ENCODE measurements around the gene GPR146. TPM values are rescaled to one million over a fixed set of nuclear protein-coding genes. Genes with fewer than 3 reads are reported as not detected.

GPR146 gene
- total RNA-seq, 2 donors from 2014 or later = 0.66 to 0.75 TPM

- Mint-ChIP-seq H3K36me3 (ENCODE audit: low read depth) (peaks cover 17% of the 10 kb centered on the region), H3K27me3 (ENCODE audit: insufficient read depth) (no peaks in the 10 kb centered on the region), H3K9me3 (peaks cover 2% of the 10 kb centered on the region)
These were observed 49.7 kb downstream of the GPR146 start for GRCh38 chr7:1093916-1094508.

GRCh38 chr7:1094870-1095269, 50.5 kb downstream of the GPR146 start:
- Histone ChIP-seq H3K27ac (ENCODE audit: low read depth, low read length) (no peak overlapping the region), H3K4me3 (ENCODE audit: low read length) (no peak overlapping the region), H3K9me3 (ENCODE audit: control insufficient read depth, low read length) (no peaks in the 10 kb centered on the region), H3K27me3 (ENCODE audit: control insufficient read depth, insufficient read depth, low read length, poor library complexity, severe bottlenecking) (no peaks in the 10 kb centered on the region), H3K9ac (ENCODE audit: extremely low read depth, low read length, poor library complexity, severe bottlenecking) (no peak overlapping the region), H3K4me1 (ENCODE audit: control insufficient read depth, insufficient read depth, low read length) (peaks cover 3% of the 10 kb centered on the region), H3K36me3 (ENCODE audit: control insufficient read depth, insufficient read depth, low read length) (peaks cover 10% of the 10 kb centered on the region)
- H3K27me3 Mint-ChIP-seq (ENCODE audit: insufficient read depth) = no peaks in the 10 kb centered on the region
- no peaks in the 10 kb centered on the region for H3K4me1 Mint-ChIP-seq
- H3K36me3 Mint-ChIP-seq (ENCODE audit: low read depth) = peaks cover 17% of the 10 kb centered on the region
- peaks cover 2% of the 10 kb centered on the region for H3K9me3 Mint-ChIP-seq
- WGBS, 2 experiments (ENCODE audit: insufficient coverage in 1 of 2, insufficient read length in 1 of 2) = 95 to 97% methylated on average over 7 to 14 of the region's 14 CpGs
- H3K27ac Mint-ChIP-seq = peak overlapping the region; percentile 52
- DNase-seq = no peak
- TF ChIP-seq CTCF (conservative IDR thresholded peaks at IDR 0.05) = no peak
- H3K4me3 Mint-ChIP-seq = no peak overlapping the region

More at GRCh38 chr7:1093916-1094508, 49.7 kb downstream of the GPR146 start:
- WGBS, 2 experiments (ENCODE audit: insufficient coverage in 1 of 2, insufficient read length in 1 of 2) = 91 to 94% methylated on average over 12 to 20 of the region's 20 CpGs
- Histone ChIP-seq H3K9me3 (ENCODE audit: control insufficient read depth, low read length) (no peaks in the 10 kb centered on the region), H3K4me3 (ENCODE audit: low read length) (no peak overlapping the region), H3K36me3 (ENCODE audit: control insufficient read depth, insufficient read depth, low read length) (peaks cover 10% of the 10 kb centered on the region), H3K9ac (ENCODE audit: extremely low read depth, low read length, poor library complexity, severe bottlenecking) (no peak overlapping the region), H3K27ac (ENCODE audit: low read depth, low read length) (no peak overlapping the region), H3K27me3 (ENCODE audit: control insufficient read depth, insufficient read depth, low read length, poor library complexity, severe bottlenecking) (no peaks in the 10 kb centered on the region), H3K4me1 (ENCODE audit: control insufficient read depth, insufficient read depth, low read length) (peaks cover 3% of the 10 kb centered on the region)
- DNase-seq = no peak
- no peak for TF ChIP-seq CTCF (conservative IDR thresholded peaks at IDR 0.05)
- Mint-ChIP-seq H3K4me3 (no peak overlapping the region), H3K4me1 (peaks cover under 1% of the 10 kb centered on the region), H3K27ac (peak overlapping the region; percentile 52)

GRCh38 chr7:1095621-1096155, 51.3 kb downstream of the GPR146 start:
- H3K4me1 Mint-ChIP-seq = no peaks in the 10 kb centered on the region
- no peak for DNase-seq
- H3K9me3 Mint-ChIP-seq = peaks cover 2% of the 10 kb centered on the region
- no peaks in the 10 kb centered on the region for H3K27me3 Mint-ChIP-seq (ENCODE audit: insufficient read depth)
- Histone ChIP-seq H3K27ac (ENCODE audit: low read depth, low read length) (no peak overlapping the region), H3K9me3 (ENCODE audit: control insufficient read depth, low read length) (no peaks in the 10 kb centered on the region), H3K4me1 (ENCODE audit: control insufficient read depth, insufficient read depth, low read length) (peaks cover 3% of the 10 kb centered on the region), H3K4me3 (ENCODE audit: low read length) (no peak overlapping the region), H3K27me3 (ENCODE audit: control insufficient read depth, insufficient read depth, low read length, poor library complexity, severe bottlenecking) (no peaks in the 10 kb centered on the region), H3K36me3 (ENCODE audit: control insufficient read depth, insufficient read depth, low read length) (peaks cover 10% of the 10 kb centered on the region), H3K9ac (ENCODE audit: extremely low read depth, low read length, poor library complexity, severe bottlenecking) (no peak overlapping the region)
- TF ChIP-seq CTCF (conservative IDR thresholded peaks at IDR 0.05) = no peak
- H3K36me3 Mint-ChIP-seq (ENCODE audit: low read depth) = peaks cover 17% of the 10 kb centered on the region
- 94 to 95% methylated on average over 21 to 23 of the region's 23 CpGs for WGBS, 2 experiments (ENCODE audit: insufficient coverage in 1 of 2, insufficient read length in 1 of 2)
- H3K4me3 Mint-ChIP-seq = no peak overlapping the region
- H3K27ac Mint-ChIP-seq = peak overlapping the region; percentile 58
